Activated T-helper 1 cell treated with anti-CD3 and anti-CD28 coated beads, Interleukin-2, amount 50 U/mL, for 16 hours (primary cell): ENCODE results near the gene TPCN1.

Experiments used
- DNase-seq, 2 donors: peaks; one replicate each; pipeline ENCODE4 v3.0.0-alpha.2; 2020; ENCODE audit warnings: low read depth in 1 of 2, low spot score in 1 of 2

Gene TPCN1

GRCh38 chr12:113332688-113333417 is 111.6 kb downstream of the TPCN1 start:
- DNase-seq: no peak

- DNase-seq: no peak
Observed at GRCh38 chr12:113333418-113333750, 112.1 kb downstream of the TPCN1 start.

- DNase-seq: no peak
Observed at GRCh38 chr12:113333877-113334785, 112.9 kb downstream of the TPCN1 start.

GRCh38 chr12:113334786-113335539 is 113.7 kb downstream of the TPCN1 start, which contains the start of gene SLC8B1:
Gene SLC8B1, minus strand, starts transcription at chr12:113335109. Its CDS starts 2,231 bp downstream, at chr12:113332878.
- peak; percentile 84 for DNase-seq

- no peak for DNase-seq
Observed at GRCh38 chr12:113339540-113339939, 118.3 kb downstream of the TPCN1 start.

GRCh38 chr12:113340061-113340460 is 118.8 kb downstream of the TPCN1 start:
- no peak for DNase-seq

- DNase-seq: no peak
Observed at GRCh38 chr12:113341535-113341934, 120.3 kb downstream of the TPCN1 start.

GRCh38 chr12:113345318-113345717 is 124.1 kb downstream of the TPCN1 start:
- no peak for DNase-seq

- DNase-seq: no peak
Observed at GRCh38 chr12:113346353-113346752, 125.1 kb downstream of the TPCN1 start.

- DNase-seq: no peak
Observed at GRCh38 chr12:113347107-113347506, 125.8 kb downstream of the TPCN1 start.

GRCh38 chr12:113347892-113348291 is 126.6 kb downstream of the TPCN1 start:
- no peak for DNase-seq
